Putamen (tissue), 1 donor: ENCODE data around the gene BCAT1.
"Not testable (repeated sequence)": the region's sequence is repeated elsewhere in the genome, so short reads cannot be mapped to it uniquely, and the experiment has no call there.

Source experiments
- DNase-seq: peaks from one replicate; pipeline ENCODE4 v3.0.0-alpha.2; 2016; ENCODE audit warnings: low spot score

BCAT1 gene

GRCh38 chr12:24901576-24902461 lies 47.1 kb downstream of the BCAT1 start:
- peak; percentile 82 for DNase-seq

- DNase-seq = no peak
Measured at GRCh38 chr12:24900196-24900595, 48.7 kb downstream of the BCAT1 start.

- DNase-seq = no peak
Measured at GRCh38 chr12:24899503-24900075, 49.3 kb downstream of the BCAT1 start.

- DNase-seq = no peak
Measured at GRCh38 chr12:24898606-24899005, 50.3 kb downstream of the BCAT1 start.

- DNase-seq = no peak
Measured at GRCh38 chr12:24898185-24898584, 50.7 kb downstream of the BCAT1 start.

- DNase-seq = no peak
Measured at GRCh38 chr12:24896171-24896570, 52.7 kb downstream of the BCAT1 start.

- DNase-seq = no peak
Measured at GRCh38 chr12:24895612-24896011, 53.3 kb downstream of the BCAT1 start.

- DNase-seq = no peak
Measured at GRCh38 chr12:24894879-24895278, 54.0 kb downstream of the BCAT1 start.

- DNase-seq = no peak
Measured at GRCh38 chr12:24890048-24890803, 58.7 kb downstream of the BCAT1 start.

GRCh38 chr12:24889411-24889810 lies 59.5 kb downstream of the BCAT1 start:
- DNase-seq = no peak

GRCh38 chr12:24888813-24889212 lies 60.1 kb downstream of the BCAT1 start:
- DNase-seq = no peak

- DNase-seq = no peak
Measured at GRCh38 chr12:24884911-24885310, 64.0 kb downstream of the BCAT1 start.

GRCh38 chr12:24881724-24882371 lies 67.1 kb downstream of the BCAT1 start:
- DNase-seq = no peak

- DNase-seq = no peak
Measured at GRCh38 chr12:24881227-24881626, 67.7 kb downstream of the BCAT1 start.

GRCh38 chr12:24880732-24881131 lies 68.2 kb downstream of the BCAT1 start:
- no peak for DNase-seq

- DNase-seq = no peak
Measured at GRCh38 chr12:24879644-24880043, 69.3 kb downstream of the BCAT1 start.

- no peak for DNase-seq
Measured at GRCh38 chr12:24875014-24875413, 73.9 kb downstream of the BCAT1 start.

GRCh38 chr12:24872211-24872610 lies 76.7 kb downstream of the BCAT1 start:
- DNase-seq = no peak

- DNase-seq = not testable (repeated sequence)
Measured at GRCh38 chr12:24866139-24866538, 82.8 kb downstream of the BCAT1 start.

GRCh38 chr12:24864796-24865125 lies 84.1 kb downstream of the BCAT1 start:
- no peak for DNase-seq

GRCh38 chr12:24861766-24862540 lies 86.9 kb downstream of the BCAT1 start:
- no peak for DNase-seq

- DNase-seq = no peak
Measured at GRCh38 chr12:24860546-24860945, 88.4 kb downstream of the BCAT1 start.
